Neural cell (in vitro differentiated cells): ENCODE measurements around the gene FPR1. TPM values are rescaled to one million over a fixed set of nuclear protein-coding genes. Genes with fewer than 3 reads are reported as not detected.

Source experiments
- H2AFZ ChIP-seq: fragments of 200-600, 300-800 bp; sonication (generic), shearing (Covaris generic); 2 replicates; pipeline ENCODE4 v1.6.0; 2014; ENCODE audit warnings: low read depth, mild to moderate bottlenecking, antibody characterized with exemption, low read length, moderate library complexity
- H3F3A ChIP-seq: fragments of 200-600 bp; shearing (Covaris generic); 2 replicates; pipeline ENCODE4 v1.6.1; 2016; ENCODE audit warnings: mild to moderate bottlenecking, moderate library complexity, mixed read lengths, antibody characterized with exemption, low read length; ENCODE audit not compliant: insufficient read depth, poor library complexity, severe bottlenecking
- H3K27ac ChIP-seq: fragments of 200-600, 300-800 bp; sonication (generic), shearing (Covaris generic); 2 replicates; pipeline ENCODE4 v1.5.1; 2014; ENCODE audit warnings: mild to moderate bottlenecking, low read length, moderate library complexity
- H3K27me3 ChIP-seq: fragments of 300-800, 200-600 bp; sonication (generic), shearing (Covaris generic); 2 replicates; pipeline ENCODE4 v1.6.0; 2014; ENCODE audit warnings: mild to moderate bottlenecking, low read depth, low read length, moderate library complexity; ENCODE audit not compliant: insufficient read depth
- H3K36me3 ChIP-seq: fragments of 300-800, 200-600 bp; sonication (generic), shearing (Covaris generic); 2 replicates; pipeline ENCODE4 v1.5.1; 2014; ENCODE audit warnings: mild to moderate bottlenecking, antibody characterized with exemption, low read length, moderate library complexity; ENCODE audit not compliant: insufficient read depth
- H3K4me2 ChIP-seq: fragments of 300-800, 200-600 bp; sonication (generic), shearing (Covaris generic); 2 replicates; pipeline ENCODE4 v1.6.0; 2014; ENCODE audit warnings: mild to moderate bottlenecking, low read length
- H3K4me3 ChIP-seq: fragments of 300-800, 200-600 bp; sonication (generic), shearing (Covaris generic); 2 replicates; pipeline ENCODE4 v1.5.1; 2014; ENCODE audit warnings: mild to moderate bottlenecking, low read length, moderate library complexity
- H3K79me2 ChIP-seq: fragments of 200-600 bp; shearing (Covaris generic); replicated peaks from 2 replicates; pipeline ENCODE4 v1.6.0; 2014; ENCODE audit warnings: mild to moderate bottlenecking, low read length, moderate library complexity; ENCODE audit not compliant: insufficient read depth
- H3K9ac ChIP-seq: fragments of 300-800, 200-600 bp; sonication (generic), shearing (Covaris generic); 2 replicates; pipeline ENCODE4 v1.6.1; 2016; ENCODE audit warnings: mild to moderate bottlenecking, low read length, mixed read lengths
- H3K9me2 ChIP-seq: fragments of 200-600 bp; shearing (Covaris generic); 2 replicates; pipeline ENCODE4 v1.6.1; 2016; ENCODE audit warnings: mild to moderate bottlenecking, low read length, mixed read lengths; ENCODE audit not compliant: insufficient read depth
- H3K9me3 ChIP-seq: fragments of 200-600, 300-800 bp; sonication (generic), shearing (Covaris generic); 2 replicates; pipeline ENCODE4 v1.6.1; 2016; ENCODE audit warnings: mild to moderate bottlenecking, mixed run types, low read length, moderate library complexity, mixed read lengths
- H4K20me1 ChIP-seq: fragments of 200-600 bp; shearing (Covaris generic); 2 replicates; pipeline ENCODE4 v1.6.1; 2016; ENCODE audit warnings: mild to moderate bottlenecking, mixed run types; ENCODE audit not compliant: insufficient read depth
- CTCF ChIP-seq: fragments of 450-650 bp; IDR thresholded peaks from 2 replicates; pipeline ENCODE4 v1.5.1; 2014; ENCODE audit warnings: antibody characterized with exemption, mild to moderate bottlenecking, moderate library complexity; ENCODE audit not compliant: poor library complexity, severe bottlenecking
- EP300 ChIP-seq: fragments of 450-650 bp; conservative IDR thresholded peaks from 2 replicates; pipeline ENCODE4 v1.6.1; 2014; ENCODE audit warnings: antibody characterized with exemption, mild to moderate bottlenecking, moderate library complexity; ENCODE audit not compliant: poor library complexity, severe bottlenecking
- EZH2 ChIP-seq: fragments of 200-600, 300-800 bp; shearing (Covaris generic), sonication (generic); IDR thresholded peaks from 2 replicates; pipeline ENCODE4 v1.6.1; 2014; ENCODE audit warnings: antibody characterized with exemption, low read length, borderline replicate concordance, mild to moderate bottlenecking; ENCODE audit not compliant: insufficient read depth, poor library complexity, severe bottlenecking
- MXI1 ChIP-seq: fragments of 450-650 bp; conservative IDR thresholded peaks from 2 replicates; pipeline ENCODE4 v1.6.1; 2014; ENCODE audit warnings: antibody characterized with exemption, mild to moderate bottlenecking; ENCODE audit not compliant: poor library complexity, severe bottlenecking
- POLR2AphosphoS5 ChIP-seq: IDR thresholded peaks from 2 replicates; pipeline ENCODE4 v1.6.1; 2012
- RAD21 ChIP-seq: fragments of 450-650 bp; conservative IDR thresholded peaks from 2 replicates; pipeline ENCODE4 v1.6.1; 2014; ENCODE audit warnings: antibody characterized with exemption, mild to moderate bottlenecking, moderate library complexity
- REST ChIP-seq: IDR thresholded peaks from 2 replicates; pipeline ENCODE4 v1.6.1; 2012; ENCODE audit warnings: borderline replicate concordance
- SMC3 ChIP-seq: fragments of 450-650 bp; conservative IDR thresholded peaks from 2 replicates; pipeline ENCODE4 v1.6.1; 2014; ENCODE audit warnings: antibody characterized with exemption, mild to moderate bottlenecking, moderate library complexity; ENCODE audit not compliant: poor library complexity
- TAF1 ChIP-seq: IDR thresholded peaks from 2 replicates; pipeline ENCODE4 v1.6.1; 2012; ENCODE audit warnings: low read depth
- polyA plus RNA-seq: library from polyadenylated mRNA; depleted of rRNA; stranded (reverse); fragments of >200 nt; gene quantifications from 2 replicates; pipeline ENCODE4 v1.2.3, GENCODE V29; 2014

Gene FPR1
- polyA plus RNA-seq, 1 donor from 2014 or later: not detected

DNA sequence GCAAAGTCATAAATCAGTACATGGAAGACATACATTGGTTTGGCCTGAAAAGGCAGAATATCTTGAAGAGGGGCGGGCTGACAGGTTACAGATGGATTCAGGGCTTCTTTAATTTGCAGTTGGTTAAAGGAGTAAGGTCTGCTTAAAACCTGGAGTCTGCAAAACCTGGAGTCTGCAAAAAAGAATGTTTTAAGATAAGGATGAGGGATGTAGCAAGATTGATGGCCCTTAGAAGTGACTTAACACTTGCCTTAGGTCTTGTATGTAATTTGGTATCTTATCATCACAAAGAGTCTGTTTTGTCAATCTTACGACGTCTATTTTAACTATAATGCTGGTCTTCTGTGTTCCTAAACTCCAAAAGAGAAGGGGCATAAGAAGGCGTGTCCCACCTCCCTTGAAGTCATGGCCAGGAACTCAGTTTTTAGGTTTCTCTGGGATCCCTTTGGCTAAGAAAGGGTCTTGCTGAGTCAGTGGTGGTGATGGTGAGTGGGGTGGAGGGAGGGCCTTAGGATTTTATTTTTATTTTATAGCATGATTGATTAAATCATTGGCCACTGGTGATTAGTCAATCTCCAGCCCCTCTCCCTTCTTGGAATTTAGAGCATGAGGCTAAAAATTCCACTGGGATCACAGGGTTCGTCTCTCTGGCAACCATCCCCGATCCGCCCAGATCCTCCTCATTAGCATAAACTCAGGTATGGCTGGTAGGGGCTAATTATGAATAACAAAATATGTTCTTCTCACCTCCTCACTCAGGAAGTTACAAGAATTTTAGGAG, 17.7 kb downstream of the FPR1 start:
- H3K9me2 ChIP-seq: no peaks in the 10 kb centered on the region
- H3K4me3 ChIP-seq: no peak overlapping the region
- no peaks in the 10 kb centered on the region for H3K79me2 ChIP-seq
- TF ChIP-seq REST: no peak
- TF ChIP-seq RAD21: no peak
- TF ChIP-seq POLR2AphosphoS5: no peak
- TF ChIP-seq CTCF: no peak
- no peak for TF ChIP-seq TAF1
- no peak for TF ChIP-seq EZH2
- TF ChIP-seq EP300: no peak
- no peak for TF ChIP-seq SMC3
- no peak for TF ChIP-seq MXI1
- H3K9me3 ChIP-seq: no peaks in the 10 kb centered on the region
- H3K4me2 ChIP-seq: no peak overlapping the region
- H3K36me3 ChIP-seq: no peaks in the 10 kb centered on the region
- no peaks in the 10 kb centered on the region for H3F3A ChIP-seq
- H2AFZ ChIP-seq: no peak overlapping the region
- no peaks in the 10 kb centered on the region for H4K20me1 ChIP-seq
- no peak overlapping the region for H3K27ac ChIP-seq
- no peaks in the 10 kb centered on the region for H3K27me3 ChIP-seq
- no peak overlapping the region for H3K9ac ChIP-seq

DNA sequence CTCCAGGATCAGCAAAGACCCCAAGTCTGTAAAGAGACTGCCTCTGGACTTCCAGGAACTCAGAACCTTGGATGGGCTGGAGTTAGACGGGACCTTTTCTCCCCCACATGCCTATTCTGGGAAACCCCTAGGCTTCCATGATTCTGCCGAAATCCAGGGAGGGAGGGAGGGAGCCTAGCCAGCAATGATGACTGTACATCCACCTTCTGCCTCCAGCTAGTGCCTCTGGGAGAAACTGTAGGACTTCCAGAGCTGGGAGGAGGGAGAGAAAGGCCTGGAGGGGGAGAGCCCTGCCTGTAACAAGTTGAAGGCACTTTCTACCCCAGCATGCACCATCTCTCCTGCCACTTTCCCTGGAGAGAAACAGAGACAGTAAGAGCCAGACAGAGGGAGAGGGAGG, 21.9 kb downstream of the FPR1 start:
- Histone ChIP-seq H3K36me3 (no peaks in the 10 kb centered on the region), H4K20me1 (no peaks in the 10 kb centered on the region), H3K4me3 (no peak overlapping the region), H2AFZ (no peak overlapping the region), H3K27me3 (no peaks in the 10 kb centered on the region), H3F3A (no peaks in the 10 kb centered on the region), H3K9me3 (no peaks in the 10 kb centered on the region), H3K9ac (no peak overlapping the region), H3K4me2 (no peak overlapping the region), H3K27ac (no peak overlapping the region), H3K9me2 (no peaks in the 10 kb centered on the region), H3K79me2 (no peaks in the 10 kb centered on the region)
- TF ChIP-seq REST (no peak), TAF1 (no peak), SMC3 (no peak), MXI1 (no peak), EP300 (no peak)
